GM21528 (cell line): ENCODE data around the gene BLOC1S1.
A peak's percentile ranks its signal among the peaks of the same experiment; 100 is the strongest.

Experiments used
- ATAC-seq: cut with Tn5 transposase; IDR thresholded peaks from one replicate; pipeline ENCODE4 v1.9.1; 2021; ENCODE audit warnings: mild to moderate bottlenecking, moderate library complexity; ENCODE audit not compliant: unreplicated experiment, low FRiP score

BLOC1S1 gene

DNA sequence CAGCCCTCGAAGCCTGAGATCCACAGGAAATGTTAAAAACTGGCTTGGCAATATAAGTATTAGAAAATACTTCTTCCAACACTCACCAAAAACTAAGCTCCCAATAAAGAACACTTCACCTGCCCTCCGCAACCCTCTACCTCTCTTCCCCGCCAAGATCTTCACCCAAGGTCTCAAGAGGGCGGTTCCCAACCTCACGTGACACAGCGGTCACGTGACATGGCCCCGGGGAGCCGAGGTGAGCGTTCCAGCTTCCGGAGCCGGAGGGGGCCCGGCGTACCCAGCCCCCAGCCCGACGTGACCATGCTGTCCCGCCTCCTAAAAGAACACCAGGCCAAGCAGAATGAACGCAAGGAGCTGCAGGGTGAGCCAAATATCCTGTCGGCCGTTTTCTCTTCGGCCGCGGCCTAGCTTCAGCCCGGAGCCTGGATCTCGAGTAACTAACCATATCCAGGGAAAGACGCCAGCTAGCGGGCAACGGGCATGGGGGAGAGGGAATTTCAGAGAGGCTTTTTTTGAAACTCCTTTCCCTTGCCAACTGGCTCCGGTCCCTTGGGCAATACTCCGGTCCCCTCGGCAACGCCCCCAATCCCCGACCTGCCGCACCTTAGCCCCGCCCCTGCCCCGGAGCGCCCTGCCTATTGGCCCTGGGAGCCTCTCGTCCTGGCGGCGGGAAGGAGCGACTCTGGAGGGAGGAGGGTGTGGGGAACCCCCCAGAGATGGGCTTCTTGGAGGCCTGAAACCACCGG, at the start of gene BLOC1S1:
TSS of gene BLOC1S1 (plus strand) at position 214 of the 749 bp plus-strand sequence. CDS start at position 220, 6 bp downstream.
- peak; percentile 96 for ATAC-seq

DNA sequence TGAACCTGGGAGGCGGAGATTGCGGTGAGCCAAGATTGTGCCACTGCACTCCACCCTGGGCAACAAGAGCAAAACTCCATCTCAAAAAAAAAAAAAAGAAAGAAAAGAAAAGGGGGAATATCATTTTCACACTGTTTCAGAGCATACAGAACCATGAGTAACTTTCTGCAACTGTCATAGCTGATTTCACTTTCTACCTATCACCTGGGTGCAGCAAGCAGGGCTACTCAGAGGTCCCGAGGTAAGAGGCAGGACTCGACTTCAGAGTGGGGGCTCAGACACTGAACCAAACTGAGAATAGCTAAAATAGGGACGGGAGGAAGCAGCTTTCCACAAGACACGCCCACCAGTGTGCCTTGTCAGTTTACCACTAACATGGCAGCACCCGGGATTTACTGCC, 49.3 kb upstream of the BLOC1S1 start:
- no peak for ATAC-seq

DNA sequence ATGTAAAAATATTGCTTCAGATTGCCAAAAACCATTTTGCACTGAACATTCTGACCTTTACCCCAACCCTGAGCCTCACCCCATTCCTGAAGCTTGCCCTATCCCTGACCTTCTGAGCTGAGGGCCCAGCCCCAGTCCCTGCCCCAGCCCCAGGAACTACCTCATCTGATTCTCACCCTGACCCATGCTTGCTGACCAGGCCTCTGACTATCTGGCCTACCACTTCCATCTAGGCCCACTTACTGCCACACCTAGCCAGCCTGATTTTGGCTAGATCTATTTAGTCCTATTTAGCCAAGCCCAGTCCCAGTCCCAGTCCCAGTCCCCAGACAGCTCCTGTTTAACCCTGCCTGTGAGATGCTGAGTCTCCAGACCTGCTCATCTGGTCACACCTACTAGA, 45.6 kb upstream of the BLOC1S1 start:
- no peak for ATAC-seq

DNA sequence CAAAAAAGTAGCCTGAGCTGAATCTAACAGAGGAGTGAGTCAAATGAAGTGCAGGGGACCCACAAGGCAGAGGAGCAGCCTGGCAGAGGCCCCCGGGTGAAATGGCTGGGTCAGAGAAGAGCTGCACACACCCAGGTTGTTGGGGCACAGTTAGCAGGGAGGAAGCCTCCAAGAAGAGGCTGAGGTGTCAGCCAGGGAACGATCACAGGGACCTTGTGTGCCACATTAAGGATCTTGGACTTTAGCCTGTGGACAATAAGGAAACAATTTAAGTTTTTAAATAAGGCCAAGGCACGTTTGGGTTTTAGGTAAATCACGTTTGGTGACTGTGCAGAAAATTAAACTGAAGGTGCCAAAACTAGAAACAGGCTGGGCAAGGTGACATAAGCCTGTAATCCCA, 44.1 kb upstream of the BLOC1S1 start:
- no peak for ATAC-seq

DNA sequence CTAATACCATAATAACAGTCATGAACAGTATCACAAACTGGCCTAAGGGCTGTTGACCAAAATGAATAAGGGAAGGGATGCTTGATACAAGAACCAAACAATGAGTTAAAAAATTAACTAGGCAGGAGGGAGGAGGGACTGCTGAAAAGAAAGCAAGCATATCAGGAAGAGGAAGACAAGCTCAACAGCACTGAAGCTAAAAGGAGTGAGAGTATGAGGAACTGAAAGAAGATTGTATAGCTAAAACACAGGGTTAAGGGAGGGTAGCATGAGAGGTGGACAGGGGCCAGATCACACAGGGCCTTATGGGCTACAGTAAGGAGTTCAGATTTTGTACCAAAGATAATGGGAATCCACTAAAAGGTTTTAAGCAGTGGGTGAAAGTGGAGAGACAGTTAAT, 42.2 kb upstream of the BLOC1S1 start:
- peak; percentile 98 for ATAC-seq

DNA sequence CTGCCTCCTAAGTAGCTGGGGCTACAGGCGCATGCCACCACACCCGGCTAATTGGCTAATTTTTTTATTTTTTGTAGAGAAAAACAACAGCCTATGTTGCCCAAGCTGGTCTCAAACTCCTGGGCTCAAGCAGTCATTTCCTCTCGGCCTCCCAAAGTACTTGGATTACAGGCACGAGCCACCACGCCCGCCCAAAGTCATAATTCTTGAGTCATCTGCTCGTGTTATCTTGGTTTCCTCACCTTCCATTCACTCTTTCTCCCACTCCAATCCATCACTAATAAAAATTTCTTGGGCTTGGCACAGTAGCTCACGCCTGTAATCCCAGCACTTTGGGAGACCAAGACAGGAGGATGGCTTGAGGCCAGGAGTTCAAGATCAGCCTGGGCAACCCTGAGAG, 40.2 kb upstream of the BLOC1S1 start:
- ATAC-seq = no peak

DNA sequence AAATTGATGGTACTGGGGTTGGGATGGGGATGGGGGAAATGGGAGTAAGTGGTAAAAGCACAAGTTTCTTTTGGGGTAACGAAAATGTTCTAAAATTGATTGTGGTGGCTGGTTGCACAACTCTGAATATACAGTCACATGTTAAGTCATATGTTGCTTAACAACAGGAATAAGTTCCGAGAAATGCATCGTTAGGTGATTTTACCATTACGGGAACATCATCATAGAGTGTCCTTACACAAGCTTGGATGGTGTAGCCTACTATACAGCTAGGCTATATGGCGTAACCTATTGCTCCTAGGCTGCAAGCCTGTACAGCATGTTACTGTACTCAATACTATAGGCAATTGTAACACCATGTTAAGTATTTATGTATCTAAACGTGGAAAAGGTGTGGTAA, 39.1 kb upstream of the BLOC1S1 start:
- ATAC-seq = no peak

DNA sequence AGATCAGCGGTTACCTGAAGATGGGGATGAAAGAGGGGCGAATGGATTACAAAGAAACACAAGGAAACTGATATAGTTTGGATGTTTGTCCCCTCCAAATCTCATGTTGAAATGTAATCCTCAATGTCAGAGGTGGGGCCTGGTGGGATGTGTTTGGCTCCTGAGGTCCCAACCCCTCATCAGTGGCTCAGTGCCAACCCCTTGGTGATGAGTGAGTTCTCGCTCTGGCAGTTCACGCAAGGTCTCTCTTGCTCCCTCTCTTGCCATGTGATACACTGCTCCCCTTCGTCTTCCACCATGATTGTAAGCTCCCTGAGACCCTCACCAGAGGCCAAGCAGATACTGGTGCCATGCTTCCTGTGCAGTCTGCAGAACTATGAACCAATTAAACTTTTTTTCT, 36.2 kb upstream of the BLOC1S1 start:
- ATAC-seq = no peak

DNA sequence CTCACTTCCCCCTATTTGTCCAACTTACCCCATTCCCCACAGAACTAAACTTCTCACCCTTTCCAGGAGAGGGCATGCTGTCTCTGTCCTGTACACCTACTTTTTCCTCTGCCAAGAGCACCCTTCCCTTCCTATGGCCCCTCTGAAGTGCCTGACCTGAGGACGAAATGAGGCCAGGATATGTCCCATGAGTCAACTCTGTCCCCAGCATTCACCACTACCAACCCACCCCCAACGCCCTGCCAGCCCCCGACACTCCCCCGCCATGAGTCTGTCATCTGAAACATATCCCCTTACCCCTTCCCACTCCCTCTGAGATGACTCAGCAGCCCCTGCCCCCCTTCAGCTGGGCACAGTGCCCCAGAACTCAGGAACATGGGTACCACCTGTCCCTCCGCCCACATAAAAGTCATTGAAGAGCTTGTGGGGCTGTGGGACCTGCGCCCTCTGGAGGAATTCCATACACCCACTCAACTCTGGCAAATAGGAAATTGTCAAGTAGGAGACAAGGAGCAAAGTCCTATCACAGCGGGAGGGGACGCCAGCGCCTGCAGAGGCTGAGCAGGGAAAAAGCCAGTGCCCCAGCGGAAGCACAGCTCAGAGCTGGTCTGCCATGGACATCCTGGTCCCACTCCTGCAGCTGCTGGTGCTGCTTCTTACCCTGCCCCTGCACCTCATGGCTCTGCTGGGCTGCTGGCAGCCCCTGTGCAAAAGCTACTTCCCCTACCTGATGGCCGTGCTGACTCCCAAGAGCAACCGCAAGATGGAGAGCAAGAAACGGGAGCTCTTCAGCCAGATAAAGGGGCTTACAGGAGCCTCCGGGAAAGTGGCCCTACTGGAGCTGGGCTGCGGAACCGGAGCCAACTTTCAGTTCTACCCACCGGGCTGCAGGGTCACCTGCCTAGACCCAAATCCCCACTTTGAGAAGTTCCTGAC, 34.4 kb upstream of the BLOC1S1 start:
- ATAC-seq = no peak

DNA sequence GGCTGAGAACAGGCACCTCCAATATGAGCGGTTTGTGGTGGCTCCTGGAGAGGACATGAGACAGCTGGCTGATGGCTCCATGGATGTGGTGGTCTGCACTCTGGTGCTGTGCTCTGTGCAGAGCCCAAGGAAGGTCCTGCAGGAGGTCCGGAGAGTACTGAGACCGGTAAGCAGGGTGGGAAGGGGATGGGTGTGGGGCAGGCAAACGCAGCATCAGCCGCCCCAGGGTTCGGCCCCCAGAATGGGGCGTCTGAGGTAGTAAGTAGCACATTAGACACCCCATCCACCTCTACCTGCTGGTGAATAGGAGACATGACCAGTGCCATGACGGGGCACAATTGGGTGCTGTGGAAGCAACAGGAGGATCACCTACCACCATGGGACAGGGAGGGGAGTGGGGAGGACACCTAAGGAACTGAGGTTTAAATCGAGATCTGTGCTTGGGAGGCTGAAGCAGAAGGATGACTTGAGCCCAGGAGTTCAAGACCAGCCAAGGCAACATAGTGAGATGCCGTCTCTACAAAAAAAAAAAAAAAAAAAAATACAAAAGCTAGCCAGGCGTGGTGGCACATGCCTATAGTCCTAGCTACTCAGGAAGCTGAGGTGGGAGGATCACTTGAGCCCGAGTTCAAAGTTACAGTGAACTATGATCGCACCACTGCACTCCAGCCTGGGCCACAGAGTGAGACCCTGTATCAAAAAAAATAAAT, 33.6 kb upstream of the BLOC1S1 start:
- no peak for ATAC-seq

DNA sequence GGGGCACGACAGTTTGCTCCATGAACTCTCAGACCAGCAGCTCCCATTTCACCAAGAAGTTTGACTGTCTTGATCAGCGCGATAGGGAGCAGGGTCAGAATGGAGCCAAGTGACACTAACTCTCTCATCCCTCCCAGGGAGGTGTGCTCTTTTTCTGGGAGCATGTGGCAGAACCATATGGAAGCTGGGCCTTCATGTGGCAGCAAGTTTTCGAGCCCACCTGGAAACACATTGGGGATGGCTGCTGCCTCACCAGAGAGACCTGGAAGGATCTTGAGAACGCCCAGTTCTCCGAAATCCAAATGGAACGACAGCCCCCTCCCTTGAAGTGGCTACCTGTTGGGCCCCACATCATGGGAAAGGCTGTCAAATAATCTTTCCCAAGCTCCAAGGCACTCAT, 32.2 kb upstream of the BLOC1S1 start:
- ATAC-seq = no peak

DNA sequence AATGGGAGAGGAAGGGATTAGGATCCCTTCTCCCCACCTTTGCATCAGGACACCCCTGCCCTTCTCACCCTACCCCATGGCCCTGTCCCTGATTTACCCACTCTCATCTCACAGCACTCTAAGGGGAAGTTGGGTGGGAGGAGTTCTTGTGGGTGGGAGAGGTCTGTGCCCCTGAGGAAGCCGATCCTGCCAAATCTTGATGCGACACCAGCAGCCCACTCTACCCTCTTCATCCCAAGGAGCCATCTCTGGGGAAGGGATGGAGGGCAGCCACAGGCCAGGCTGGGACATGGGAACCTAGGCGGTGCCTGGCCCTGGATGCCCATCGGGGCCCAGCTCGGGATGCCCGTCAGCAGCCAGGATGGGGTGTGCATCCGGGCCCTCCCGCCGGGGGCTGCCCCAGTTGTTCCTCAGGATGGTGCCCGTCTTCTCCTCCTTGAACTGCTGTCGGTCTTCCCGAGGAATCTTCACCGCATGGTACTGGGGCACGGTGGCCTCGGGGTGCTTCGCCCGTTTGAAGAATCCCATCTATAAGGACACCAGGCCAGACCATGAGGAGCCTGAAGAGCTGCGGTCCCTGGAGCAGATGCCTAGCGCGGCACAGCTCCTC, 31.0 kb upstream of the BLOC1S1 start:
- no peak for ATAC-seq

DNA sequence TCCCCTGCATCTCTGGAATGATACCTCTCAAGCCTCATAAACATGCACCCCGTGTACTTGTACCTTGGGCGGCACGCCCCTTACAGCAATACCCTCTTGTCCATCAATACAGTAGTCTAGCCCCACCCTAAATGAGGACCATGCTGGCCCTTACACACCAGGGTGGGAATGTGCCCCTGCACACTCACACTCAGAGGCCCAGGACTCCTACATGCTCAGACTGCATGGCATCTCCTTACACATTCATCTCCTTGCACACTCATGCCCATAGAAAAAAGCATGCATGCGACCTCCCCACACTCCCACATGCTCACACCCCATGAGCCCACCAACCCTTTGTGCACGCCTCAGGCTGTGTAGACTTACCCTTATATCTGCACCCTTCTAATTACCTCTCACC, 30.2 kb upstream of the BLOC1S1 start:
- no peak for ATAC-seq

DNA sequence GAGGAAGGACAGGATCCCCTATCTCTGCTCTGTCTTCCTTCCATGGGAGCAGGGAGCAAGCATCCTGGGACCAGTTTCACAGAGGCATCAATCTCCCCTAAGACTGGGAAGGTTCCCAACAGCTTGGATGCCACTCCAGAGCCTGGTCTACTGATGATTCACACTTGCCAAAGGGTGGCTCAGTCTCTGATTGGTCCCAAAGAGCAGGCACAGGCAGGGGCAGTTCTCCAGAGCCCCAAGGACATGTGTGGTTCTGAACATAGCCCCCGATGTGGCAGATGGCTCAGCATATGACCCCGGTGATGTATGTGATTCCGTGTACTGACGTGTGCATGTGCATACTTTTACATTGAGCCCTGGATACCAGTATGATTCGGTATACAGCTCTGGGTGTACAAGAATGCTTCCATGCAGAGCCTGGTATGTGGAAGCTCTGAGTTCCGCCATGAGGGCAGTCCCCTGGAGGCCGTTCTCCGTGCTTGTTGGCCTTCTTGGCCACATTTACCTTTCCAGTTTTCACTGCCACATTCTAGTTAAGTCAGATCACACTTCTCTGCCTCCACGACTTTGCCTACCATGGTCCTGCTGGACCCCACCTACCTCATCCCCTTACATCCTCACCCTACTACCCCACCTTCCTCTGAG, 29.4 kb upstream of the BLOC1S1 start:
- no peak for ATAC-seq

DNA sequence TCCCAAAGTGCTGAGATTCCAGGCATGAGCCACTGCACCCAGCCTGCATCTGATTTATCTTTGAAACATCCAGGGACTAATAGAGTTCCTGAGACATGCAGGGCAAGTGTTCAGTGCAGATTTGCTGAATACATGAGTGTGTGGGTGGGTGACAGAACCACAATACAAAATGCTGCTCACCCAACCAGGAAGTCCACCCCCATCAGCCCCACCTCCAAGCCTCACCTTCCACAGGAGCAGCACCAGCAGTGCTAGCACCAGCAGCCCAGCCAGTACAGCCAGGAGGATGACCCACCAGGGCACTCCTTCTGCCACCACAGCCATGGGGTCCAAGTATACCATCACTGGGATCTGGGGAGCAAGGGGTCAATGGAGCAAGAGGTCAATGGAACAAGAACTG, 28.1 kb upstream of the BLOC1S1 start:
- no peak for ATAC-seq

DNA sequence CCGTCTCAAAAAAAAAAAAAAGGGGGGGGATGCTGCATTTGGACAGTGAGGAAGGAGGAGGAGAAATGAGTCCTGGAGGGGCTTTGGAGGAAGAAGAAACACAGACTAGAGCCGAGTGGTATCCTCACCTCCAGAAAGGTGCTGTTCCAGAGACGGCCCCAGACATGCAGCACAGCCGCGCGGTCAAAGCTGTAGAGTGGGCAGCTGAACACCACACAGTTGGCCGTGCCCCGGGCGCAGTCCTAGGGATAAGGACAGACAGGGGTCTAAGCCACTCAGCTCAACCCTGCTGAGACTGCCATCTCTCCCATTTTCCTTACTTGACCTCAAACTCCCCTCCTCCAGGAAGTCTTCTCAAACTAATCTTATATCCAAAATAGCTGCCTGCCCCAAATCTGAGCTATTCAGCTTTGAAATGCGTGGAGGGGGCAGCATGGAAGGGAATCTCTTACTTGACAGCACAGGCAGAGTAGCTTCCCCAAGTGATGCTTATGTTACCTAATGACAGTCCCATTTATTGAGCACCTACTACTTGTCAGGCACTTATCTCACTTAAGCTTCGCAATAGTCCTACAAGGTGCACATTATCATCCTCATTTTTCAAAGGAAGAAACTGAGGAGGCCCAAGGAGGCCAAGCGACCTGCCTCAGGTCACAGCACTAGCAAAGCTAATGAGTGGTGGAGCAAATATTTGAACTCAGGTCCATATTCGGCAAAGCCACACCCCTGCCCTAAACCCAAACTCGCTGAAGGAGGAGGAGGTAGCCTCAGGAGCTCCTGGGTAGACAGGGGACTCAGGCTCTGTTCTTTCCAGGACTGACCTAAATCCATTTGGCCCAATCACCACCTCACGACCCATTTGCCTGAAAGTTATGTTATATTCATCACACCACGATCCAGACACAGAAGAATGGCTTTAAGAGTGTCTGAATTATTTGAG, 26.9 kb upstream of the BLOC1S1 start:
- no peak for ATAC-seq

DNA sequence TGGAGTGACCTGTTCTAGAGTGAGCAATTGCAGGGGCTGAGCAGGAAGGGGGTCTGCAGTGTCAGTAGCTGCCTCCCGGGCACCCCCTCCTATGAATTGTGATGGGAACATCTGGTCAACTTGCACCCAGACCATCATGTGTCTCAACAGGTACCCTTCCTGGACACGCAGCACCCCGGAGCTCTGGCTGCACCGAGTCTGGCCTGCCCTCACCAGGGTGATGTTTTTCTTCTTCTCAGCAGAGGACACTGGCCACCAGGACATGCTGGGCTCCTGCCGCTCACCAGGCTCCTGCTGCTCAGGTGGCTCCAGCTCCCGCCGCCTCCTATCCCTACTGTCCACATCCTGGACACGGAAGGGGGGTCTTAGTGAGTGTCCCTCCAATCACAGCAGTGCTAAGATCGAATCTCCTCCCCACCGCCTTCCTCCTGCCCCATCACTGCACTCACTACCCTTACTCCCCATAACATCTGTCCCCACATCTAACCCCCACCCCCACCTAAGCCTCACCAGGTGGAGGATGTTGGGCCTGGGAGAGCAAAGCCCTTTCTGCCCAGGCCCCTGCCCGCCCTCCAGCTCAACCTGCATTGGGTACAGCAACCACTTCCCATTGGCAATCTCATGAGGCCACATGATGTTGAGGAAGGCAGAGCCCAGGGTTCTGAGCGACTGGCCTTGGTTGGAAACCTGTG, 23.1 kb upstream of the BLOC1S1 start:
- no peak for ATAC-seq

DNA sequence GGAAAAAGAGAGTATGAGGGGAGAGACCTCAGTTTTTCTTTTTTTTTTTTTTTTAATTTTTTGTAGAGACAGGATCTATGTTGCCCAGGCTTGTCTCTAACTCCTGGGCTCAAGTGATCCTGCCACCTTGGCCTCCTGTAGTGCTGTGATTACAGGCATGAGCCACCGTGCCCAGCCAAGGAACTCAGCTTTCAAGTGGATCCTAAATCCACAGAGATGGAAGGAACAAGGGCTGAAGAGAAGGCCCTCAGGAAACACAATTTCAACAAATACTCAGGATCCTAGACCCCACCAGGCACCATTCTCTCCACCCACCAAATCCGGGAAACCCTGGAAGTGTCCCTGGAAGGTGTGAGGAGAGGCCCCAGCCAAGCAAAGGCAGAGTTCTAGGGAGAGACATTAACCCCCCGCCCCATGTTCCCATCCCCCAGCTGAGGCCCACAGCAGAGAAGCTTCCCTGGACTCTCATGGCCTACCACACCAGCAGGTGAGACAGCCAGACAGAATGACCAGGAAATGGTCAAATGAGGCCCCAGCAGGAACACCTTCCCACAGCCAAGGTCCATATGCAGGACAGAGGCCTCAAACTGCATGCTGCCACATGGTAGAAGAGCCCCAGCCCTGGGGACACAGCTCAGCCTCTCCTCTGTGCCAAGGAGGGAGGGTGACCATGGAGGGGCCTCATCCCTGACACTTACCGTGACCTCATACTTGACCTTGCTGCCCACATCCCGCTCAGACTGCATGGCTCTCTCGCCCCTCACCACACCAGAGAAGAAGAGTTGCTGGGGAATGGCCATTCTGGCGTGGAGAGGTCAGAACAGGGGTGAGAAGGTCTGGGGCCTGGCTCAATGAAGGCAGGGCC, 22.3 kb upstream of the BLOC1S1 start:
- no peak for ATAC-seq
